ENCODE data around the gene FSD1.

- TF ChIP-seq CTCF (IDR thresholded peaks at IDR 0.05 in 4 of 5, conservative IDR thresholded peaks at IDR 0.05 in 1 of 5) (no peak), POLR2A (IDR thresholded peaks at IDR 0.05) (no peak)
Observed at GRCh38 chr19:4367336-4367723, 62.9 kb downstream of the FSD1 start.
